Vagina (tissue), 2 donors: ENCODE results near the gene PHAF1.

Experiments
- POLR2A ChIP-seq, 2 donors: fragments of 450-650 bp; IDR thresholded peaks; one replicate each; pipeline ENCODE4 v1.6.1; 2017; ENCODE audit warnings: antibody characterized with exemption in 2 of 2, mild to moderate bottlenecking in 2 of 2, moderate library complexity in 2 of 2
- TF ChIP-seq, protein P1 (sequence below), 3 experiments: fragments of 450-650 bp in 2 of 3; fragments of 200-600 bp in 1 of 3; sonication (generic) in 1 of 3; IDR thresholded peaks; one replicate each; pipeline ENCODE4 v1.5.1; 2017 to 2019; ENCODE audit warnings: antibody characterized with exemption in 3 of 3, mild to moderate bottlenecking in 2 of 3, moderate library complexity in 2 of 3

DNA sequence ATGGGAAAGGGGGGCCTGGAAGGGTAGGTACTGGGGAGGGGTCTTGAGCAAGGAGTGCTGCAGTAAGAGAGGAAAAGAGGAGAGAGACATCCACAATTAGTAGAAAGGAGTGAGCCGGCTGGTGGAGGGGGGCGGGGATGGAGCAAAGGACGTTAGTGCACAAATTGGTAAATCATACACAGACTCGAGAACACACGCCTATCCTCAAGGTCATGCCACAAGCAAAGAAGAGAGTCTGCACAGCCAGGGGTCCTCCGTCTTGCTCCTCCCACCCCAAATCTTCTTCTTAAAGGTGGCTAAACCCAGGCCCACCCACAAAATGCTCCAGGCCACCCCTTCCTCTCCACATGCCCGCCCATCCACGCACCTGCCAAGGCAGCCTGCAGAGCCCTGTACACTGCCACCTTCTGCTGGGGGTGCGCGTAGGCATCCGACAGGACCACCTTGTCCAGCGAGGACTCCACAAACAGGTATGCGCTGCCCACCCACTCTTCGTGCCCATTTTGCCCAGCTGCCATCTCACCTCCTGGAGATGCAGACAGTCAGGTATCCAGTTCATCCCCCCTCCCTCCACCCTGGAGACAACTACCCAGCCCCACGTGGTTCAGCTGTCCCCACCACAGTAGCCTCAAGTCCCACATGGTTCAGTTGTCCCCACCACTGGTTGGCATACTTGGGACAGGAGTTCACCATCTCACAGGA is 46.6 kb downstream of the PHAF1 start:
- TF ChIP-seq, protein P1, sequence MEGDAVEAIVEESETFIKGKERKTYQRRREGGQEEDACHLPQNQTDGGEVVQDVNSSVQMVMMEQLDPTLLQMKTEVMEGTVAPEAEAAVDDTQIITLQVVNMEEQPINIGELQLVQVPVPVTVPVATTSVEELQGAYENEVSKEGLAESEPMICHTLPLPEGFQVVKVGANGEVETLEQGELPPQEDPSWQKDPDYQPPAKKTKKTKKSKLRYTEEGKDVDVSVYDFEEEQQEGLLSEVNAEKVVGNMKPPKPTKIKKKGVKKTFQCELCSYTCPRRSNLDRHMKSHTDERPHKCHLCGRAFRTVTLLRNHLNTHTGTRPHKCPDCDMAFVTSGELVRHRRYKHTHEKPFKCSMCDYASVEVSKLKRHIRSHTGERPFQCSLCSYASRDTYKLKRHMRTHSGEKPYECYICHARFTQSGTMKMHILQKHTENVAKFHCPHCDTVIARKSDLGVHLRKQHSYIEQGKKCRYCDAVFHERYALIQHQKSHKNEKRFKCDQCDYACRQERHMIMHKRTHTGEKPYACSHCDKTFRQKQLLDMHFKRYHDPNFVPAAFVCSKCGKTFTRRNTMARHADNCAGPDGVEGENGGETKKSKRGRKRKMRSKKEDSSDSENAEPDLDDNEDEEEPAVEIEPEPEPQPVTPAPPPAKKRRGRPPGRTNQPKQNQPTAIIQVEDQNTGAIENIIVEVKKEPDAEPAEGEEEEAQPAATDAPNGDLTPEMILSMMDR (IDR thresholded peaks at IDR 0.05), result no peak
- TF ChIP-seq POLR2A (IDR thresholded peaks at IDR 0.05), result no peak
